HG03442 (cell line): ENCODE results near the gene ARSB.
"Not testable (repeated sequence)": the region's sequence is repeated elsewhere in the genome, so short reads cannot be mapped to it uniquely, and the experiment has no call there.

Source experiments
- ATAC-seq: cut with Tn5 transposase; IDR thresholded peaks from one replicate; pipeline ENCODE4 v1.9.1; 2021; ENCODE audit warnings: mild to moderate bottlenecking, moderate library complexity; ENCODE audit not compliant: unreplicated experiment

The ARSB gene

GRCh38 chr5:78785454-78785853 lies 199.7 kb downstream of the ARSB start:
- ATAC-seq = no peak

GRCh38 chr5:78783434-78784130 lies 201.5 kb downstream of the ARSB start:
- no peak for ATAC-seq

- no peak for ATAC-seq
These were observed 202.4 kb downstream of the ARSB start for GRCh38 chr5:78782728-78783127.

GRCh38 chr5:78781611-78782286 lies 203.4 kb downstream of the ARSB start:
- no peak for ATAC-seq

DNA sequence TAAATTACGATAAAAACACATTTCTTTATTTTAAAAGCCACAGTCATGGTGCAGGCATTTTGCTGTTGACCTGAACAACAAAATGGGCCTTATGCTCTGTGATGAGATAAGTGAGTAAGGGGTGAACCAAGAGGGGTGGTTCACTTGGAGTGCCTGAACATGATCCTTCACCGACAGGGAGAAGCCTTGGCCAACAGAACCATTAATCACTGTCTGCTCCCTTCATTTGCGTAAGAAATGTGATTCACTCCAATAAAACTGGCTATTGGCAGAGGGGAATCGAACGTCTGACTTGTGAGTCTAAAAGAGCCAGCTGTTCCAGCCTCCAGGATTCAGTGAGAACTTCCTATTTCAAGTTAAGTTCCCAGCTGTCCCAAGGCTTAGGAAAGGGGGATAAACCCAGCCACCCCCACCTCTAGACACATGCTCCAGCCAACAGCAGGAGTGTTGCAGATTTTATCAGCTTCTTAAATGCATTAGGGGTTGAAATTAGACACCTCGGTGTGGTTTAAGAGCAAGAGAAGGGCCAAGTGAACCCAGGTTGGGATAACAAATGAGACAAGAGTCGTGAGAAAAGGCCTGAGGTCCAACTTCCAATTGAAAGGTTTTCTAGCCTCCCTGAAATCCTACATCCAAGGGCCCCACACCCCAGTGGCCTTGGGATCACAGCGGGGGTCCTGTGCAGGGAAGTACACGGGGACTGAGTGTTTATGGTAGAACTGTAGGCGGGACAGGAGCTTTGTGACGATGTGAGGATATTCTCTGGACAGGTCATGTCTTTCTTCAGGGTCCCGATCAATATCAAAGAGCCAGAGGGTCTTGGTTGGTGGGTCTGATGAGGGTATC lies 205.1 kb downstream of the ARSB start:
- ATAC-seq = no peak

- no peak for ATAC-seq
These were observed 205.8 kb downstream of the ARSB start for GRCh38 chr5:78779262-78779661.

GRCh38 chr5:78778538-78778937 lies 206.6 kb downstream of the ARSB start:
- ATAC-seq = no peak

- ATAC-seq = no peak
These were observed 207.2 kb downstream of the ARSB start for GRCh38 chr5:78777901-78778300.

DNA sequence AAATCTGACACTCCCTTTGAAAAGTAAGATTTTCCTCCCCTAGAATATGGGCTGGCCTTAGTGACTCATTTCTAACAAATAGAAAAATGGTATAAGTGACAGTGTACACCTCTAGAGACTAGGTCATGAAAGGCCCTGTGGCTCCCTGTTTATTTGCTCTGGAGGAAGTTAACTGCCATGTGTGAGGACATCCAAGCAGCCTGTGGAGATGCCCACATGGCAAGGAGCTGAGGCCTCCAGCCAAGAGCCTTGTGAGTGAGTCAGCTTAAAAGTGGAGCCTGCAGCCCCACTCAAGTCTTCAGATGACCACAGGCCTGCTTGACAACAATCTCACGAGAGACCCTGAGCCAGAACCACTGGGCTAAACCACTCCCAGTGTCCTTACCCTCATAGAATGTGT lies 208.5 kb downstream of the ARSB start:
- no peak for ATAC-seq

DNA sequence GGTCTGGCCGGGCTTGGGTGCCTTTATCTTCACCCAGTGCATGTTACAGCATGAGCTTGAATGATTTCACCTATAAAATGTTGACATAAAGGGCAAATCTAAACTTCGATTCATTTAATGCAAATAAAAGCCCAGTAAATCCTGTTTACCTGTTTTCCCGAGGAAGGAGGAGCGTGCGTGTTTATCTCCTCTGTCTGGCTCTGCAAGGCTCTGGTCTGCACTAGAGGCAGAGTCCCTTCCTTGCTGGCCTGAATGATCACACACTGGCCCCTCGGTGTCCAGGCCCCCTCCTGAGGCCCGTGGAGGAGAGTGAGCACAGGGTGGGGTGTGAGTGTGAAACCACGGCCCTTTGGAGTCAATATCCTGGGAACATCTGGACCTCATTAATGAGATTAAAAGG lies 211.5 kb downstream of the ARSB start:
- ATAC-seq = no peak

DNA sequence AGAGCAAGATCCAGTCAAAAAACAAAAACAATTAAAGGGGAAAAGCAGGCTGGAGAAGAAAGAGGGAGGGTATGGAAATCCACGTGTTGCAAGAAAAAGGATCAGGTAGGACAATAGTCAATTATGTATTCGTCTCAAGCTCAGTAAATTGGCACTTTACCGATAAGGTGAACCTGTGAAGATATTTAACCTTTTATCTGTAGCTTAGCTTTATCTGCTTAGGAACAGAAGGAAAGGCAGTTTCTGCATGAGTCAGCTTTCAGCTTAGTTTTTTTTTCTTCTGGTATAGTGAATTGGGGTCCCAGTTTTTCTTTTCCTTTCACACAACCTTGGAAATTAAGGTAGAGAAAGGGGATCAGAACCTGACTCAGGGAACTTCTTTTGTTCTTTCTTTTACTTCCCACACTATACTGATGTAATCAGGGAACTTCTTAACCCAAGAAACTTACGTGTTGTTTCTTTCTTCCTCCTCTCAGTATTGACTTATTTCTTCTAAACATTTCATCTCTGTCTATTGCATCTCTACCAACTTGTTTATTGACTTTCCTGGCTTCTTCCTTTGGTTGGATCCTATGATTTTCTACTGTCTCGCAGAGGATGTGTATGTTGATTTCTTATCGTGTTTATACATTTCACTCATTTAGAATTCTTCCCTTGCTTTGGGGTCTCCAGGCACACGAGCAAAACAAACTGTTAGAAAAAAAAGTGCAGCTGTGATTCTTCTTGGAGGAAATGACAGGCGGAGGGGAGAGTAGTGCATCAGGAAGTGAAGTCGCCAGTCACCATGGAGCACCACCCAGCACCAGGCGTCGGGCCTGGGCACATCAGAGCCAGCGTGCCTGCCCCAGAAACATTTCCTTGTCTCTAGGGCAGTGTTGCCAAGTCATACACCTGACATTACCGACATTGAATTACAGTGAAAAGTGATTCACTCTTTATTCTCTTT lies 213.6 kb downstream of the ARSB start:
- no peak for ATAC-seq

DNA sequence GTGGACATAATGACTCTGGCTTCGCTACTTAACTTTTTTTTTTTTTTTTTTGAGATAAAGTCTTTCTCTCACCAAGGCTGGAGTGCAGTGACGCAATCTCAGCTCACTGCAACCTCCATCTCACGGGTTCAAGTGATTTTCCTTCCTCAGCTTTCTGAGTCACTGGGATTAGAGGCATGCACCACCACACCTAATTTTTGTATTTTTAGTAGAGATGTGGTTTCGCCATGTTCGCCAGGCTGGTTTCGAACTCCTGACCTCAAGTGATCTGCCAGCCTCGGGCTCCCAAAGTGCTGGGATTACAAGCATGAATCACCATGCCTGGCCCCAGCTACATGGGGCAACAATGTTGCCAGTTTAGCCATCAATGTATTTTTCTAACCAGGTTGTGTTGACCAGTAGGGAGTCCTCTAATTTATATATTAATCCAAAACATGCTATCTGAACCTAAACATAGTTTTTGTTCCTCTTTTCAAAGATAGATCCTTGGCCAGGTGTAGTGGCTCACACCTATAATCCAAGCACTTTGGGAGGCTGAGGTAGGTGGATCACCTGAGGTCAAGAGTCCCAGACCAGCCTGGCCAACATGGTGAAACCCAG lies 216.2 kb downstream of the ARSB start:
- no peak for ATAC-seq

- no peak for ATAC-seq
These were observed 218.7 kb downstream of the ARSB start for GRCh38 chr5:78766412-78766762.

DNA sequence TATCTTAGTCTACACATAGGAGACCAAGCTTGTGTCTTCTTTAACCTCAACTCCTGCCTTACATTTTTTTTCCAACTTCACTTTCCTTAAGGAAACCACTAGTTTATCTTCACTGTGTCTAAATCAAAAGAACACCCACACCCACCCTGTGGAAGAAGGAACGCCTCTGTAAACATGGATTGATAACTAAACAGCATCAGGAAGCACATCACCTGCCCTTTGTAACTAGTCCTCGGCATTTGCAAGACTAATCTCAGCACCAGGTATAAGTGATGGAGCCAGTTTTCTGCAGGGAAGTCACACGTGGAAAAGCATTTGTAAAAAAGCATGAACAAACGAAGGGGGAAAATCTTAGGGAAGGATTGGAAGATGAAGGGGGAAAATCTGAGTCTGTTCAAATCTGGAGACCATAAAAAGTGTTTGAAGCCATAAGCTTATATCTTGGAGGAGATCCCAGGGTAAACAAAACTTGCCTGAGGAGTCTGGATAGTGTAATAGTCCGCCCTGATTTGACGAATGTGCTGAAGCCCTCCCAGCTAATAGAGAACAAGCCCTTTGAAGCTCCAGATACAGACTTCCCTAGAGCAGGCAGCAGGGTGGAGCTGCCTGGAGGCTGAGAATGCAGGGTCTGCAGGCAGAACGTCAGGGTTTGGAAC lies 219.2 kb downstream of the ARSB start:
- no peak for ATAC-seq

- no peak for ATAC-seq
These were observed 220.0 kb downstream of the ARSB start for GRCh38 chr5:78765116-78765515.

DNA sequence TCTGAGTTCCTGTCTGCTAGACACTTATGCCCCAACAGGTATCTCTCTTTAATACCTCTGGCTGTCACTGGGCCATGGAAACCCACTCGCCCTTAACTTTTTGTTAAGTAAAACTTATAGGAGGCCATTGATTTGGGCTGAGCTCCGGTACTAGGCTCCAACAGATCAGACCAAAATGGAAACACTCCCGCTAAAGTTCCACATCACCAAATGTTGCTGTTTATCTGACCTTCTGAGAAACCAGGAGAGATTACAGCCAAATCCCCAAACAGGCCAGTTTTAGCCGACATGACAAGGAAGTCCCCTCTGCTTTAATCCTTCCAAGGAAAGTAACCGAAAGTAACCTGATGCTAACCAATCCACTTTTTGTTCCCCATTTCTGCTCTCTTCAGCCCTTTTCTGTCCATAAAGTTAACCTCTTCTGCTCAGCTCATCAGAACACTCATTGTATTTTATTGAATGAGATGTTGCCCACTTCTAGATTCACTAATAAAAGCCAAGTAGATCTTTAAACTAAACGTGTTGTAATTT lies 221.4 kb downstream of the ARSB start:
- ATAC-seq = no peak

- ATAC-seq = not testable (repeated sequence)
These were observed 222.4 kb downstream of the ARSB start for GRCh38 chr5:78762743-78763142.

DNA sequence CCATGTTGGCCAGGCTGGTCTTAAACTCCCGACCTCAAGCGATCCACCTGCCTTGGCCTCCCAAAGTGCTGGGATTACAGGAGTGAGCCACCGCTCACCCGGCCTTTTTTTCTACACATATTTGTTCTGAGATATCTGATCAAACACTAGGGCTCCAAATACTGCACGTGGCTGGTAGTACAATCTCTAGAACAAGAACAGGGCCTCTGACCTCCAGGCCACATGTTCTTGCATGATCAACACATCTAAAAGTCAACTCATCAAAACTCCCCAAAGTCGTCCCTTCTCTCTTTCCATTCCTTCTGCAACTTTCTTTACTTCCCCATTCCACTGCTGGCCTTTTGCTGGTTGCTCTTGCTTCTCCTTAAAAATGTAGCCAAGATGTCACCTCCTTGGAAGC lies 223.3 kb downstream of the ARSB start:
- ATAC-seq = no peak

DNA sequence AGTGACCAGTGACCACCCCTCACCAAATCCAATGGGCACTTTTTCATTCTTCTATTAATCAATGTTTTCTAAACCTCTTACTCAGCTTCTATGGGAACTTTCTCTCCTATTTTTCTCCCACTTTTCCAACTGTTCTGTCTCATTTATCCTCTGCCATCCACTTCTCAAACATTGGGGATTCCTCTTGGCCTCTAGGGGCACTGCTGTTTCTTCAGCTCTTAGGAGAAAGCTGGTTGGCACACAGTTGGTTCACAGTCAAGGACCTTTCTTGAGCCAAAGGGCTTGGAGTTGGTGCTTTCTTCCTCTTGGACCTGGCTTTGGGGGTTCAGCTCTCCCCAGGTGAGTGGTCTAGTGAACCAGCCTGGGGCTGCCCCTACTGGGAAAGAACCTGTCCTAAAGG lies 224.3 kb downstream of the ARSB start:
- no peak for ATAC-seq

- ATAC-seq = no peak
These were observed 224.7 kb downstream of the ARSB start for GRCh38 chr5:78760366-78760765.
